Astrocyte (in vitro differentiated cells and primary cell): ENCODE data around the gene MSRB2.

Experiments used
- CTCF ChIP-seq: IDR thresholded peaks from 2 replicates; pipeline ENCODE4 v1.5.1; 2011; ENCODE audit warnings: low read depth, mild to moderate bottlenecking, inconsistent platforms, low read length, moderate library complexity; ENCODE audit not compliant: insufficient read depth
- EZH2 ChIP-seq: IDR thresholded peaks from 2 replicates; pipeline ENCODE4 v1.6.1; 2012; ENCODE audit warnings: mild to moderate bottlenecking, low read length, inconsistent platforms; ENCODE audit not compliant: insufficient read depth

GRCh38 chr10:23080262-23080661 is 15.1 kb upstream of the MSRB2 start:
- no peak for TF ChIP-seq CTCF
- TF ChIP-seq EZH2: no peak
